ENCODE data around the gene GLYATL3.
A peak's percentile ranks its signal among the peaks of the same experiment; 100 is the strongest.

The GLYATL3 gene

GRCh38 chr6:49462927-49463611 lies 36.7 kb upstream of the GLYATL3 start, which contains the start of the genes CENPQ and MMUT:
Gene CENPQ, plus strand, starts transcription at chr6:49463370. Its CDS starts 6,807 bp downstream, at chr6:49470177.
Gene MMUT, minus strand, starts transcription at chr6:49463253. Its CDS starts 3,787 bp downstream, at chr6:49459466.
- TF ChIP-seq ZC3H10 (CRISPR knock-in tag; IDR thresholded peaks at IDR 0.05) (no peak), CSDC2 (CRISPR knock-in tag; IDR thresholded peaks at IDR 0.05) (no peak), POU6F1 (CRISPR knock-in tag; IDR thresholded peaks at IDR 0.05; ENCODE audit: borderline replicate concordance, low read depth) (no peak), SNAI2 (CRISPR knock-in tag; IDR thresholded peaks at IDR 0.05) (no peak), ZNF8 (CRISPR knock-in tag; IDR thresholded peaks at IDR 0.05) (no peak)
- ATAC-seq, result peak; percentile 99

DNA sequence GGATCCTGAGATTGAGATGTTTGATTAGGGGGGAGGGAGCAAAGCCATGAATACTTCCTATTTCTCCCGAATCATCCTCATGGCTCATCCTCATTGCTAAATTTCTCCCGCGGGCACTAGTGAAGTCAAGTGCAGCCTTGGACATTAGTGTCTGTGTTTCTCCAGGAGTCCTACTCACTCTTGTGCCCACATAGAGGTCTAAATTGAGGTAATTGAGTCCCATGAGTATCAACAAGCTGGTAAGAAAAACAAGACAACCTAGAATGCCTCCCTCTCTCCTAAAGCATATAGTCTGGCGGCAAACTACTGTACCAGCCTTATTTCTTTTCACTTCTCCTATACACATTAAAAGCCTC lies 36.1 kb upstream of the GLYATL3 start:
- TF ChIP-seq ESRRG (CRISPR knock-in tag; IDR thresholded peaks at IDR 0.05) (no peak), RARB (CRISPR knock-in tag; IDR thresholded peaks at IDR 0.05) (no peak), ZNF70 (CRISPR knock-in tag; IDR thresholded peaks at IDR 0.05) (no peak), ZC3H10 (CRISPR knock-in tag; IDR thresholded peaks at IDR 0.05) (no peak), BACH2 (CRISPR knock-in tag; IDR thresholded peaks at IDR 0.05; ENCODE audit: borderline replicate concordance) (no peak), ISL1 (CRISPR knock-in tag; IDR thresholded peaks at IDR 0.05) (no peak), ZNF565 (CRISPR knock-in tag; conservative IDR thresholded peaks at IDR 0.05; ENCODE audit: low read depth) (no peak), ZFP30 (CRISPR knock-in tag; IDR thresholded peaks at IDR 0.05) (no peak), ARNTL (CRISPR knock-in tag; IDR thresholded peaks at IDR 0.05; ENCODE audit: borderline replicate concordance, low read depth) (no peak), PPARA (CRISPR knock-in tag; IDR thresholded peaks at IDR 0.05; ENCODE audit: borderline replicate concordance) (no peak)
- TF ChIP-seq, protein P1, sequence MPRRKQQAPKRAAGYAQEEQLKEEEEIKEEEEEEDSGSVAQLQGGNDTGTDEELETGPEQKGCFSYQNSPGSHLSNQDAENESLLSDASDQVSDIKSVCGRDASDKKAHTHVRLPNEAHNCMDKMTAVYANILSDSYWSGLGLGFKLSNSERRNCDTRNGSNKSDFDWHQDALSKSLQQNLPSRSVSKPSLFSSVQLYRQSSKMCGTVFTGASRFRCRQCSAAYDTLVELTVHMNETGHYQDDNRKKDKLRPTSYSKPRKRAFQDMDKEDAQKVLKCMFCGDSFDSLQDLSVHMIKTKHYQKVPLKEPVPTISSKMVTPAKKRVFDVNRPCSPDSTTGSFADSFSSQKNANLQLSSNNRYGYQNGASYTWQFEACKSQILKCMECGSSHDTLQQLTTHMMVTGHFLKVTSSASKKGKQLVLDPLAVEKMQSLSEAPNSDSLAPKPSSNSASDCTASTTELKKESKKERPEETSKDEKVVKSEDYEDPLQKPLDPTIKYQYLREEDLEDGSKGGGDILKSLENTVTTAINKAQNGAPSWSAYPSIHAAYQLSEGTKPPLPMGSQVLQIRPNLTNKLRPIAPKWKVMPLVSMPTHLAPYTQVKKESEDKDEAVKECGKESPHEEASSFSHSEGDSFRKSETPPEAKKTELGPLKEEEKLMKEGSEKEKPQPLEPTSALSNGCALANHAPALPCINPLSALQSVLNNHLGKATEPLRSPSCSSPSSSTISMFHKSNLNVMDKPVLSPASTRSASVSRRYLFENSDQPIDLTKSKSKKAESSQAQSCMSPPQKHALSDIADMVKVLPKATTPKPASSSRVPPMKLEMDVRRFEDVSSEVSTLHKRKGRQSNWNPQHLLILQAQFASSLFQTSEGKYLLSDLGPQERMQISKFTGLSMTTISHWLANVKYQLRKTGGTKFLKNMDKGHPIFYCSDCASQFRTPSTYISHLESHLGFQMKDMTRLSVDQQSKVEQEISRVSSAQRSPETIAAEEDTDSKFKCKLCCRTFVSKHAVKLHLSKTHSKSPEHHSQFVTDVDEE (CRISPR knock-in tag; IDR thresholded peaks at IDR 0.05), result no peak
- TF ChIP-seq, protein P2, sequence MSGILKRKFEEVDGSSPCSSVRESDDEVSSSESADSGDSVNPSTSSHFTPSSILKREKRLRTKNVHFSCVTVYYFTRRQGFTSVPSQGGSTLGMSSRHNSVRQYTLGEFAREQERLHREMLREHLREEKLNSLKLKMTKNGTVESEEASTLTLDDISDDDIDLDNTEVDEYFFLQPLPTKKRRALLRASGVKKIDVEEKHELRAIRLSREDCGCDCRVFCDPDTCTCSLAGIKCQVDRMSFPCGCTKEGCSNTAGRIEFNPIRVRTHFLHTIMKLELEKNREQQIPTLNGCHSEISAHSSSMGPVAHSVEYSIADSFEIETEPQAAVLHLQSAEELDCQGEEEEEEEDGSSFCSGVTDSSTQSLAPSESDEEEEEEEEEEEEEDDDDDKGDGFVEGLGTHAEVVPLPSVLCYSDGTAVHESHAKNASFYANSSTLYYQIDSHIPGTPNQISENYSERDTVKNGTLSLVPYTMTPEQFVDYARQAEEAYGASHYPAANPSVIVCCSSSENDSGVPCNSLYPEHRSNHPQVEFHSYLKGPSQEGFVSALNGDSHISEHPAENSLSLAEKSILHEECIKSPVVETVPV (CRISPR knock-in tag; IDR thresholded peaks at IDR 0.05), result no peak
- TF ChIP-seq, protein P3, sequence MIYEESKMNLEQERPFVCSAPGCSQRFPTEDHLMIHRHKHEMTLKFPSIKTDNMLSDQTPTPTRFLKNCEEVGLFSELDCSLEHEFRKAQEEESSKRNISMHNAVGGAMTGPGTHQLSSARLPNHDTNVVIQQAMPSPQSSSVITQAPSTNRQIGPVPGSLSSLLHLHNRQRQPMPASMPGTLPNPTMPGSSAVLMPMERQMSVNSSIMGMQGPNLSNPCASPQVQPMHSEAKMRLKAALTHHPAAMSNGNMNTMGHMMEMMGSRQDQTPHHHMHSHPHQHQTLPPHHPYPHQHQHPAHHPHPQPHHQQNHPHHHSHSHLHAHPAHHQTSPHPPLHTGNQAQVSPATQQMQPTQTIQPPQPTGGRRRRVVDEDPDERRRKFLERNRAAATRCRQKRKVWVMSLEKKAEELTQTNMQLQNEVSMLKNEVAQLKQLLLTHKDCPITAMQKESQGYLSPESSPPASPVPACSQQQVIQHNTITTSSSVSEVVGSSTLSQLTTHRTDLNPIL (CRISPR knock-in tag; IDR thresholded peaks at IDR 0.05; ENCODE audit: low read depth), result no peak
- TF ChIP-seq, protein P4, sequence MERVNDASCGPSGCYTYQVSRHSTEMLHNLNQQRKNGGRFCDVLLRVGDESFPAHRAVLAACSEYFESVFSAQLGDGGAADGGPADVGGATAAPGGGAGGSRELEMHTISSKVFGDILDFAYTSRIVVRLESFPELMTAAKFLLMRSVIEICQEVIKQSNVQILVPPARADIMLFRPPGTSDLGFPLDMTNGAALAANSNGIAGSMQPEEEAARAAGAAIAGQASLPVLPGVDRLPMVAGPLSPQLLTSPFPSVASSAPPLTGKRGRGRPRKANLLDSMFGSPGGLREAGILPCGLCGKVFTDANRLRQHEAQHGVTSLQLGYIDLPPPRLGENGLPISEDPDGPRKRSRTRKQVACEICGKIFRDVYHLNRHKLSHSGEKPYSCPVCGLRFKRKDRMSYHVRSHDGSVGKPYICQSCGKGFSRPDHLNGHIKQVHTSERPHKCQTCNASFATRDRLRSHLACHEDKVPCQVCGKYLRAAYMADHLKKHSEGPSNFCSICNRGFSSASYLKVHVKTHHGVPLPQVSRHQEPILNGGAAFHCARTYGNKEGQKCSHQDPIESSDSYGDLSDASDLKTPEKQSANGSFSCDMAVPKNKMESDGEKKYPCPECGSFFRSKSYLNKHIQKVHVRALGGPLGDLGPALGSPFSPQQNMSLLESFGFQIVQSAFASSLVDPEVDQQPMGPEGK (CRISPR knock-in tag; IDR thresholded peaks at IDR 0.05; ENCODE audit: borderline replicate concordance), result no peak
- peak; percentile 30 for ATAC-seq

GRCh38 chr6:49464691-49465090 lies 35.0 kb upstream of the GLYATL3 start:
- no peak for ATAC-seq
- TF ChIP-seq ZFP30 (CRISPR knock-in tag; IDR thresholded peaks at IDR 0.05), result no peak
- TF ChIP-seq, protein P4 (CRISPR knock-in tag; IDR thresholded peaks at IDR 0.05; ENCODE audit: borderline replicate concordance), result no peak
- no peak for TF ChIP-seq POU6F1 (CRISPR knock-in tag; IDR thresholded peaks at IDR 0.05; ENCODE audit: borderline replicate concordance, low read depth)
- no peak for TF ChIP-seq ARNTL (CRISPR knock-in tag; IDR thresholded peaks at IDR 0.05; ENCODE audit: borderline replicate concordance, low read depth)
- TF ChIP-seq ZNF565 (CRISPR knock-in tag; conservative IDR thresholded peaks at IDR 0.05; ENCODE audit: low read depth), result no peak
- TF ChIP-seq, protein P1 (CRISPR knock-in tag; IDR thresholded peaks at IDR 0.05), result no peak
- TF ChIP-seq, protein P2 (CRISPR knock-in tag; IDR thresholded peaks at IDR 0.05), result no peak

All from SK-N-SH treated with all-trans-retinoic acid at 6 μM for 48 hours (cell line).